Measurements from ENCODE around the gene EPOP.

GRCh38 chr17:38672788-38673706 is 1.7 kb downstream of the EPOP start:
- TF ChIP-seq CTCF (IDR thresholded peaks at IDR 0.05; ENCODE audit: poor library complexity) (no peak), EZH2 (IDR thresholded peaks at IDR 0.05; ENCODE audit: borderline replicate concordance) (peak; percentile 87)
